H9 (cell line): ENCODE data around the gene GALNT12. TPM values are rescaled to one million over a fixed set of nuclear protein-coding genes. Genes with fewer than 3 reads are reported as not detected.

ENCODE experiments used
- DNase-seq: peaks from one replicate; pipeline ENCODE4 v3.0.0-alpha.2; 2017
- H2AFZ ChIP-seq: one replicate; pipeline ENCODE4 v1.6.1; 2013; ENCODE audit warnings: mild to moderate bottlenecking, low read length, control low read depth, moderate library complexity
- H2AK5ac ChIP-seq: 2 replicates; pipeline ENCODE4 v1.6.1; 2013; ENCODE audit warnings: low read length, control low read depth, mixed read lengths; ENCODE audit not compliant: insufficient read length
- H2BK120ac ChIP-seq: one replicate; pipeline ENCODE4 v1.6.1; 2013; ENCODE audit warnings: low read depth, mild to moderate bottlenecking, low read length, control low read depth, inconsistent platforms; ENCODE audit not compliant: poor library complexity, severe bottlenecking
- H2BK12ac ChIP-seq: 2 replicates; pipeline ENCODE4 v1.6.1; 2013; ENCODE audit warnings: low read length, control low read depth, mixed read lengths, low read depth; ENCODE audit not compliant: insufficient read length
- H2BK15ac ChIP-seq: 2 replicates; pipeline ENCODE4 v1.6.1; 2013; ENCODE audit warnings: low read depth, low read length, control low read depth
- H2BK20ac ChIP-seq: one replicate; pipeline ENCODE4 v1.6.1; 2013; ENCODE audit warnings: low read depth, mild to moderate bottlenecking, low read length, control low read depth, inconsistent platforms; ENCODE audit not compliant: poor library complexity, severe bottlenecking
- H2BK5ac ChIP-seq: 2 replicates; pipeline ENCODE4 v1.6.1; 2013; ENCODE audit warnings: low read length, control low read depth, mixed read lengths; ENCODE audit not compliant: insufficient read length
- H3K14ac ChIP-seq: 2 replicates; pipeline ENCODE4 v1.6.1; 2013; ENCODE audit warnings: low read length, control low read depth; ENCODE audit not compliant: insufficient read depth
- H3K18ac ChIP-seq: 2 replicates; pipeline ENCODE4 v1.6.1; 2013; ENCODE audit warnings: low read depth, mild to moderate bottlenecking, mixed read lengths, low read length, control low read depth; ENCODE audit not compliant: insufficient read length
- H3K23ac ChIP-seq: 2 replicates; pipeline ENCODE4 v1.6.1; 2013; ENCODE audit warnings: low read length, control low read depth, mixed read lengths, low read depth; ENCODE audit not compliant: insufficient read length
- H3K23me2 ChIP-seq: 2 replicates; pipeline ENCODE4 v1.6.1; 2013; ENCODE audit warnings: low read depth, mild to moderate bottlenecking, mixed read lengths, low read length, control low read depth; ENCODE audit not compliant: insufficient read length, poor library complexity, severe bottlenecking
- H3K27ac ChIP-seq: 2 replicates; pipeline ENCODE4 v1.5.1; 2013; ENCODE audit warnings: low read length, control low read depth, mixed read lengths, low read depth; ENCODE audit not compliant: insufficient read length
- H3K27me3 ChIP-seq: 2 replicates; pipeline ENCODE4 v1.6.1; 2013; ENCODE audit warnings: low read length, control low read depth, inconsistent platforms; ENCODE audit not compliant: insufficient read depth
- H3K4ac ChIP-seq: 2 replicates; pipeline ENCODE4 v1.6.1; 2013; ENCODE audit warnings: low read depth, mild to moderate bottlenecking, control low read depth, inconsistent platforms, low read length, moderate library complexity
- H3K4me1 ChIP-seq: 2 replicates; pipeline ENCODE4 v1.6.1; 2013; ENCODE audit warnings: low read length, control low read depth, inconsistent platforms; ENCODE audit not compliant: insufficient read depth
- H3K4me2 ChIP-seq: 2 replicates; pipeline ENCODE4 v1.6.1; 2013; ENCODE audit warnings: low read length, control low read depth, mixed read lengths; ENCODE audit not compliant: insufficient read length, insufficient read depth
- H3K56ac ChIP-seq: 2 replicates; pipeline ENCODE4 v1.6.1; 2013; ENCODE audit warnings: low read depth, mild to moderate bottlenecking, mixed read lengths, low read length, control low read depth; ENCODE audit not compliant: insufficient read length
- H3K79me1 ChIP-seq: 2 replicates; pipeline ENCODE4 v1.6.1; 2013; ENCODE audit warnings: low read depth, mild to moderate bottlenecking, moderate library complexity, low read length, control low read depth, inconsistent platforms; ENCODE audit not compliant: insufficient read depth, poor library complexity, severe bottlenecking
- H3K79me2 ChIP-seq: 2 replicates; pipeline ENCODE4 v1.6.1; 2013; ENCODE audit warnings: low read length, control low read depth, inconsistent platforms; ENCODE audit not compliant: insufficient read depth
- H3K9ac ChIP-seq: 2 replicates; pipeline ENCODE4 v1.6.1; 2013; ENCODE audit warnings: low read length, control low read depth, mixed read lengths; ENCODE audit not compliant: insufficient read length; ENCODE audit errors: extremely low read depth
- H3K9me3 ChIP-seq: one replicate; pipeline ENCODE4 v1.6.1; 2013; ENCODE audit warnings: low read depth, low read length, inconsistent platforms; ENCODE audit not compliant: control insufficient read depth
- H3T11ph ChIP-seq: one replicate; pipeline ENCODE4 v1.6.1; 2013; ENCODE audit warnings: mild to moderate bottlenecking, low read length, control low read depth, inconsistent platforms
- H4K20me1 ChIP-seq: one replicate; pipeline ENCODE4 v1.6.1; 2013; ENCODE audit not compliant: control insufficient read depth, insufficient read length, insufficient read depth
- H4K5ac ChIP-seq: 2 replicates; pipeline ENCODE4 v1.6.1; 2013; ENCODE audit warnings: low read depth, mild to moderate bottlenecking, mixed read lengths, low read length, control low read depth; ENCODE audit not compliant: insufficient read length
- H4K8ac ChIP-seq: replicated peaks from 2 replicates; pipeline ENCODE4 v1.6.1; 2013; ENCODE audit warnings: low read length, control low read depth, mixed read lengths, low read depth; ENCODE audit not compliant: insufficient read length
- H4K91ac ChIP-seq: 2 replicates; pipeline ENCODE4 v1.6.1; 2013; ENCODE audit warnings: low read depth, mild to moderate bottlenecking, moderate library complexity, mixed read lengths, low read length, control low read depth; ENCODE audit not compliant: insufficient read length
- H3K27ac Mint-ChIP-seq, 3 experiments: 2 replicates in 2 of 3; 3 replicates in 1 of 3; pipeline ENCODE4 v1.8.0; 2020 to 2021; ENCODE audit warnings: mixed read lengths in 3 of 3, mild to moderate bottlenecking in 1 of 3, moderate library complexity in 1 of 3
- H3K27me3 Mint-ChIP-seq: 2 replicates; pipeline ENCODE4 v1.8.0; 2021; ENCODE audit warnings: low read depth, mild to moderate bottlenecking, moderate library complexity, mixed read lengths
- H3K36me3 Mint-ChIP-seq, 3 experiments: 2 replicates in 2 of 3; 3 replicates in 1 of 3; pipeline ENCODE4 v1.8.0; 2020 to 2021; ENCODE audit warnings: low read depth in 3 of 3, mixed read lengths in 3 of 3; ENCODE audit not compliant: insufficient read depth in 1 of 3
- H3K4me1 Mint-ChIP-seq, 2 experiments: 2 replicates each; pipeline ENCODE4 v1.8.0; 2020; ENCODE audit warnings: mixed read lengths in 2 of 2
- H3K4me3 Mint-ChIP-seq, 2 experiments: 2 replicates in 1 of 2; 3 replicates in 1 of 2; pipeline ENCODE4 v1.8.0; 2020 to 2021; ENCODE audit warnings: mild to moderate bottlenecking in 2 of 2, mixed read lengths in 2 of 2, moderate library complexity in 1 of 2
- H3K9me3 Mint-ChIP-seq, 2 experiments: 2 replicates in 1 of 2; 3 replicates in 1 of 2; pipeline ENCODE4 v1.8.0; 2020; ENCODE audit warnings: mild to moderate bottlenecking in 2 of 2, mixed read lengths in 2 of 2, moderate library complexity in 1 of 2
- WGBS: extraction: QIAGEN DNeasy Blood & Tissue Kit; methylation state at CpG from one replicate; pipeline ENCODE4 v1.1.7; 2013; ENCODE audit warnings: missing lambda C conversion rate, low lambda C conversion rate, mixed read lengths; ENCODE audit not compliant: insufficient read length; ENCODE audit errors: extremely low coverage; 5-methylcytosine and 5-hydroxymethylcytosine counted together
- total RNA-seq: library from RNA; stranded (reverse); gene quantifications from 2 replicates; pipeline ENCODE4 v1.2.1, GENCODE V29; 2021
- TF ChIP-seq, protein P1 (sequence below): fragments of 200-600 bp; sonication (generic); conservative IDR thresholded peaks from 3 replicates; pipeline ENCODE4 v1.8.0; 2021; ENCODE audit warnings: antibody characterized with exemption, mild to moderate bottlenecking

The GALNT12 gene
- total RNA-seq, 1 experiment from 2014 or later, result 18.0 TPM

DNA sequence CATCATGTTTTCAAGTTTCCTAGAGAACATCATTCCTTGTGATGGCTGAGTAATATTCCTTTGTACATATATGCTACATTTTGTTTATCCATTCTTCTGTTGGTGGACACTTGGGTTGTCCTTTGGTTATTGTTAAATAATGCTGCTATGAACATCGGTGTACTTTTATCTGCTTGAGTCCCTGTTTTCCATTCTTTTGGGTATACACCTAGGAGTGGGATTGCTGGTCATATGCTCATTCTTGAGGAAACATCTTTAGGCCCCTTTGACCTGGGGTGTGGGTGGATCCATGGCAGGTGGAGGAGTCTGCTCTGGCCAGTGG lies 25.3 kb downstream of the GALNT12 start:
- Histone ChIP-seq H2BK12ac (no peak overlapping the region), H3K79me1 (no peaks in the 10 kb centered on the region), H4K8ac (no peak overlapping the region), H3T11ph (no peak overlapping the region), H2AK5ac (no peak overlapping the region), H4K20me1 (no peaks in the 10 kb centered on the region), H3K56ac (no peak overlapping the region), H3K4me2 (no peak overlapping the region), H4K91ac (no peak overlapping the region), H2BK15ac (no peak overlapping the region), H4K5ac (no peak overlapping the region), H3K27ac (no peak overlapping the region), H2BK20ac (no peak overlapping the region), H2AFZ (no peak overlapping the region), H2BK120ac (no peak overlapping the region), H3K14ac (no peak overlapping the region), H3K18ac (no peak overlapping the region), H3K4ac (no peak overlapping the region), H3K9ac (no peak overlapping the region), H2BK5ac (no peak overlapping the region), H3K27me3 (no peaks in the 10 kb centered on the region), H3K4me1 (no peaks in the 10 kb centered on the region), H3K23ac (no peak overlapping the region), H3K9me3 (no peaks in the 10 kb centered on the region), H3K79me2 (no peaks in the 10 kb centered on the region), H3K23me2 (no peaks in the 10 kb centered on the region)
- Mint-ChIP-seq H3K36me3 (peaks cover 2 to 48% (median 17%) of the 10 kb centered on the region in 3 experiments; a peak in 6 of 7 replicates), H3K27ac (no peak overlapping the region), H3K9me3 (no peaks in the 10 kb centered on the region), H3K4me1 (peaks cover 4 to 5% of the 10 kb centered on the region in 2 experiments; a peak in 3 of 4 replicates), H3K27me3 (no peaks in the 10 kb centered on the region), H3K4me3 (no peak overlapping the region)
- TF ChIP-seq, protein P1, sequence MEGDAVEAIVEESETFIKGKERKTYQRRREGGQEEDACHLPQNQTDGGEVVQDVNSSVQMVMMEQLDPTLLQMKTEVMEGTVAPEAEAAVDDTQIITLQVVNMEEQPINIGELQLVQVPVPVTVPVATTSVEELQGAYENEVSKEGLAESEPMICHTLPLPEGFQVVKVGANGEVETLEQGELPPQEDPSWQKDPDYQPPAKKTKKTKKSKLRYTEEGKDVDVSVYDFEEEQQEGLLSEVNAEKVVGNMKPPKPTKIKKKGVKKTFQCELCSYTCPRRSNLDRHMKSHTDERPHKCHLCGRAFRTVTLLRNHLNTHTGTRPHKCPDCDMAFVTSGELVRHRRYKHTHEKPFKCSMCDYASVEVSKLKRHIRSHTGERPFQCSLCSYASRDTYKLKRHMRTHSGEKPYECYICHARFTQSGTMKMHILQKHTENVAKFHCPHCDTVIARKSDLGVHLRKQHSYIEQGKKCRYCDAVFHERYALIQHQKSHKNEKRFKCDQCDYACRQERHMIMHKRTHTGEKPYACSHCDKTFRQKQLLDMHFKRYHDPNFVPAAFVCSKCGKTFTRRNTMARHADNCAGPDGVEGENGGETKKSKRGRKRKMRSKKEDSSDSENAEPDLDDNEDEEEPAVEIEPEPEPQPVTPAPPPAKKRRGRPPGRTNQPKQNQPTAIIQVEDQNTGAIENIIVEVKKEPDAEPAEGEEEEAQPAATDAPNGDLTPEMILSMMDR, result no peak
- no CpG with 5 or more reads among the region's 1 CpG for WGBS
- no peak for DNase-seq
